GM23248 (cell line): Measurements from ENCODE around the gene NCSTN.

Experiments used
- EZH2 ChIP-seq: fragments of 200-600 bp; sonication (generic); IDR thresholded peaks from 2 replicates; pipeline ENCODE4 v1.6.1; 2018; ENCODE audit warnings: antibody characterized with exemption, mild to moderate bottlenecking; ENCODE audit not compliant: insufficient read depth, poor library complexity, severe bottlenecking
- EZH2phosphoT487 ChIP-seq: fragments of 200-600 bp; sonication (generic); IDR thresholded peaks from 2 replicates; pipeline ENCODE4 v1.6.1; 2018; ENCODE audit warnings: antibody characterized with exemption, moderate library complexity, mild to moderate bottlenecking, low read depth; ENCODE audit not compliant: insufficient read depth

- TF ChIP-seq EZH2phosphoT487 (no peak), EZH2 (no peak)
Measured at GRCh38 chr1:160344936-160345335, 1.8 kb downstream of the NCSTN start.
